Hepatocyte (in vitro differentiated cells): ENCODE data around the gene TRIM9. TPM values are rescaled to one million over a fixed set of nuclear protein-coding genes. Genes with fewer than 3 reads are reported as not detected.
A peak's percentile ranks its signal among the peaks of the same experiment; 100 is the strongest.
"Not testable (repeated sequence)": the region's sequence is repeated elsewhere in the genome, so short reads cannot be mapped to it uniquely, and the experiment has no call there.

Experiments used
- DNase-seq: peaks from one replicate; pipeline ENCODE4 v3.0.0-alpha.2; 2016; ENCODE audit warnings: low spot score
- H2AFZ ChIP-seq: fragments of 200-600 bp; sonication (generic); 2 replicates; pipeline ENCODE4 v1.6.0; 2016; ENCODE audit warnings: antibody characterized with exemption, mild to moderate bottlenecking
- H3K27ac ChIP-seq: fragments of 200-600 bp; sonication (generic); 2 replicates; pipeline ENCODE4 v1.5.1; 2016; ENCODE audit warnings: mild to moderate bottlenecking
- H3K27me3 ChIP-seq: fragments of 200-600 bp; sonication (generic); 2 replicates; pipeline ENCODE4 v1.6.1; 2016
- H3K36me3 ChIP-seq: fragments of 200-600 bp; sonication (generic); replicated peaks from 2 replicates; pipeline ENCODE4 v1.5.1; 2016; ENCODE audit warnings: low read depth; ENCODE audit not compliant: insufficient read depth
- H3K4me1 ChIP-seq: fragments of 200-600 bp; sonication (generic); 2 replicates; pipeline ENCODE4 v1.5.1; 2016; ENCODE audit warnings: mild to moderate bottlenecking, moderate library complexity; ENCODE audit not compliant: insufficient read depth
- H3K4me2 ChIP-seq: fragments of 200-600 bp; sonication (generic); 2 replicates; pipeline ENCODE4 v1.6.0; 2016
- H3K4me3 ChIP-seq: fragments of 200-600 bp; sonication (generic); 2 replicates; pipeline ENCODE4 v1.5.1; 2016; ENCODE audit warnings: mild to moderate bottlenecking
- H3K79me2 ChIP-seq: fragments of 200-600 bp; sonication (generic); 2 replicates; pipeline ENCODE4 v1.6.0; 2017; ENCODE audit warnings: mild to moderate bottlenecking
- H3K9me2 ChIP-seq: fragments of 200-600 bp; sonication (generic); replicated peaks from 2 replicates; pipeline ENCODE4 v1.6.0; 2017; ENCODE audit warnings: mild to moderate bottlenecking; ENCODE audit not compliant: insufficient read depth
- H3K9me3 ChIP-seq: fragments of 200-600 bp; sonication (generic); 2 replicates; pipeline ENCODE4 v1.5.1; 2016; ENCODE audit warnings: low read depth, mild to moderate bottlenecking
- H4K20me1 ChIP-seq: fragments of 200-600 bp; sonication (generic); 2 replicates; pipeline ENCODE4 v1.6.0; 2016; ENCODE audit warnings: mild to moderate bottlenecking; ENCODE audit not compliant: insufficient read depth, poor library complexity, severe bottlenecking
- CTCF ChIP-seq: fragments of 200-600 bp; sonication (generic); IDR thresholded peaks from 2 replicates; pipeline ENCODE4 v1.5.1; 2016; ENCODE audit warnings: antibody characterized with exemption, mild to moderate bottlenecking; ENCODE audit not compliant: poor library complexity
- EZH2 ChIP-seq: fragments of 200-600 bp; sonication (generic); IDR thresholded peaks from 2 replicates; pipeline ENCODE4 v1.6.1; 2016; ENCODE audit warnings: antibody characterized with exemption, mild to moderate bottlenecking, borderline replicate concordance
- EZH2phosphoT487 ChIP-seq: fragments of 200-600 bp; sonication (generic); IDR thresholded peaks from one replicate; pipeline ENCODE4 v1.6.1; 2018; ENCODE audit warnings: antibody characterized with exemption, mild to moderate bottlenecking, low read depth, moderate library complexity; ENCODE audit not compliant: unreplicated experiment, severe bottlenecking
- WGBS: methylation state at CpG from one replicate; pipeline ENCODE4 v1.1.6; 2016; ENCODE audit warnings: low lambda C conversion rate; ENCODE audit errors: missing lambda C conversion rate; 5-methylcytosine and 5-hydroxymethylcytosine counted together
- polyA plus RNA-seq: library from polyadenylated mRNA; unstranded; fragments of >200 nt; fragmentation: Nextera tagmentation; extraction: Ambion mirVana; gene quantifications from 2 replicates; pipeline ENCODE4 v1.2.1, GENCODE V29; 2016
- total RNA-seq: library from RNA; depleted of rRNA; stranded (reverse); fragments of >200 nt; gene quantifications from 2 replicates; pipeline ENCODE4 v1.2.3, GENCODE V29; 2014

The TRIM9 gene
- total and polyA plus RNA-seq, 2 experiments from 2014 or later: 0.10 to 0.94 TPM

- WGBS: 7% methylated on average over 26 of the region's 26 CpGs
- DNase-seq: peak; percentile 58
- peak overlapping the region; percentile 67 for H3K27ac ChIP-seq
- H3K79me2 ChIP-seq: no peaks in the 10 kb centered on the region
- peak overlapping the region; percentile 97 for H2AFZ ChIP-seq
- H3K36me3 ChIP-seq: no peaks in the 10 kb centered on the region
- H3K27me3 ChIP-seq: no peaks in the 10 kb centered on the region
- peak overlapping the region; percentile 98 for H3K4me2 ChIP-seq
- H3K9me3 ChIP-seq: no peaks in the 10 kb centered on the region
- H3K4me3 ChIP-seq: peak overlapping the region; percentile 76
- TF ChIP-seq EZH2phosphoT487: no peak
- TF ChIP-seq EZH2: no peak
- no peak for TF ChIP-seq CTCF
- no peaks in the 10 kb centered on the region for H4K20me1 ChIP-seq
- H3K4me1 ChIP-seq: peaks cover 3% of the 10 kb centered on the region
- H3K9me2 ChIP-seq: no peaks in the 10 kb centered on the region
These were observed 151.5 kb downstream of the TRIM9 start for GRCh38 chr14:50943261-50943942.

- H3K79me2 ChIP-seq, H3K4me1 ChIP-seq, H3K4me2 ChIP-seq, H3K9me2 ChIP-seq, H3K27me3 ChIP-seq, H4K20me1 ChIP-seq, H3K36me3 ChIP-seq, H3K4me3 ChIP-seq, H3K9me3 ChIP-seq, DNase-seq, H3K27ac ChIP-seq, H2AFZ ChIP-seq: not testable (repeated sequence)
- WGBS: 94% methylated on average over 8 of the region's 8 CpGs
These were observed 153.3 kb downstream of the TRIM9 start for GRCh38 chr14:50941638-50942037.

GRCh38 chr14:50941151-50941550 is 153.8 kb downstream of the TRIM9 start:
- H3K27me3 ChIP-seq: no peaks in the 10 kb centered on the region
- no peaks in the 10 kb centered on the region for H3K36me3 ChIP-seq
- no peaks in the 10 kb centered on the region for H3K9me2 ChIP-seq
- WGBS: 71% methylated on average over 6 of the region's 6 CpGs
- no peak overlapping the region for H3K4me3 ChIP-seq
- H3K4me2 ChIP-seq: no peak overlapping the region
- no peak overlapping the region for H3K27ac ChIP-seq
- no peak for TF ChIP-seq EZH2phosphoT487
- TF ChIP-seq CTCF: no peak
- TF ChIP-seq EZH2: no peak
- no peaks in the 10 kb centered on the region for H4K20me1 ChIP-seq
- H2AFZ ChIP-seq: no peak overlapping the region
- H3K4me1 ChIP-seq: peaks cover 9% of the 10 kb centered on the region
- H3K9me3 ChIP-seq: no peaks in the 10 kb centered on the region
- no peak for DNase-seq
- no peaks in the 10 kb centered on the region for H3K79me2 ChIP-seq

- H3K79me2 ChIP-seq: no peaks in the 10 kb centered on the region
- H3K4me1 ChIP-seq: peaks cover 9% of the 10 kb centered on the region
- no peaks in the 10 kb centered on the region for H3K9me3 ChIP-seq
- H3K9me2 ChIP-seq: no peaks in the 10 kb centered on the region
- no peaks in the 10 kb centered on the region for H4K20me1 ChIP-seq
- H3K27ac ChIP-seq: no peak overlapping the region
- DNase-seq: no peak
- H3K27me3 ChIP-seq: no peaks in the 10 kb centered on the region
- no peaks in the 10 kb centered on the region for H3K36me3 ChIP-seq
- TF ChIP-seq CTCF: no peak
- no peak overlapping the region for H2AFZ ChIP-seq
- no peak overlapping the region for H3K4me2 ChIP-seq
- no peak overlapping the region for H3K4me3 ChIP-seq
- 79% methylated on average over 4 of the region's 4 CpGs for WGBS
These were observed 157.1 kb downstream of the TRIM9 start for GRCh38 chr14:50937800-50938199.
